HG02840 (cell line): ENCODE results near the gene PROCA1.

Source experiments
- ATAC-seq: cut with Tn5 transposase; IDR thresholded peaks from one replicate; pipeline ENCODE4 v1.9.1; 2021; ENCODE audit warnings: mild to moderate bottlenecking, moderate library complexity, moderate number of reproducible peaks; ENCODE audit not compliant: unreplicated experiment, low FRiP score

The PROCA1 gene

DNA sequence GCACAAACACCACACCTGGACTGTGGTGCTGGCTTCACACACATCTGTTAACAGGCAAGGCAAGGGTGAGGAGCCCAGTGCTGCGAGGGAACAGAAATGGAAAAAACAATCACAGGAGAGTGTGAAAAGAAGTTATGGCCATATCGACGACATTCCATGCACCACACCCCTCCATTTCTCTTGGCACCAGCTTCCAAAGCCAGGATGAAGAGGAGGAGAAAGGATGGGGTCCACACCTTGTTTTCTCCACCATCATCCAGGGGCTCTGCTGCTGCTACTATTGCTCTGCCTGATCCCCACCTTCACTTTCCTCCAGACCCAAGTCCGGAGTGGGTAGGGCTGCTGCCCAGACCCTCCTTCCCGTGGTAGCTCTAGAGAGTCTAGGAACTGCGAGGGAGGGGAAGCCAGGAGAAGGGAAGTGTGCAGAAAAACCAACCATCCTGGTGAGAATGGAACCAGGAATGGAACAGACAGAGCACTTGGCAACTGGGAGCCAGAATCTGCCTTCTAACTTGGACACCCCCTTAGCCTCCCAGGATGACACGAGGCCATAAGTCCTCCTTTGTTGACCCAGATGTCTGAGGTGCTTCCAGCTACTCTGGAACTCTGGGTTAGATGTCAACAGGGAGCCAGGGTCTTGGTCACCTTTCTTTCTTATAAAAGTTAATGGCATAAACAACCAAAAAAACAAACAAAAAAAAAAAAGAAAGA lies 1.2 kb upstream of the PROCA1 start:
- ATAC-seq: no peak

DNA sequence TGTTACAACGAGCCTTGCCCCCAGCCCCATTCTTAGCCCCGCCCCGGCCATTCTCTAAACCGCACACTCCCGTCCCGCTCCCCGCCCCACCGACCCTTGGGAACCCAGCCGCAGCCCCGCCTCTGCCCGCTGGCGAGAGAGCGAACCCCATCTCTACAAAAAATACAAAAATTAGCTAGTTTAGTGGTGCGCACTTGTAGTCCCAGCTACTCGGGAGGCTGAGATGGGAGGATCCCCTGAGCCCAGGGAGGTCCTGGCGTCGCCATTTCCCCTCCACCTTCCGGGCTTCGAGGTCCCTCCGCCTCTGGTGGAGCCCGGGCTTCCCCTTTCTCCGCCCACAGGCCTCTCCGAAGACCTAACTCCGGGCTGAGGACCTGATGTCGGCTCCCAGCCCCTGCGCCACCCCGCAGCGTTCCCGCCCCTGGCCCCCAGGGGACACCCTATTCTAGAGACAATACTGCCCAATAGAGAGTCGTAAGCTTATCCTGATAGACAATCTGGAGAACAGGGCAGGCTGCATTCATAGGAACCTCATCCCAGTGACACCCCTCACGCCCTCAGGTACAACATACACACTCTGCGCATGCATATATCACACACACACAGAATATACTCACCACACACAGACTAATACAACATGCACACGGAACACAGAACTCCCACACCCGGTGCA lies 480 bp upstream of the PROCA1 start:
- no peak for ATAC-seq

DNA sequence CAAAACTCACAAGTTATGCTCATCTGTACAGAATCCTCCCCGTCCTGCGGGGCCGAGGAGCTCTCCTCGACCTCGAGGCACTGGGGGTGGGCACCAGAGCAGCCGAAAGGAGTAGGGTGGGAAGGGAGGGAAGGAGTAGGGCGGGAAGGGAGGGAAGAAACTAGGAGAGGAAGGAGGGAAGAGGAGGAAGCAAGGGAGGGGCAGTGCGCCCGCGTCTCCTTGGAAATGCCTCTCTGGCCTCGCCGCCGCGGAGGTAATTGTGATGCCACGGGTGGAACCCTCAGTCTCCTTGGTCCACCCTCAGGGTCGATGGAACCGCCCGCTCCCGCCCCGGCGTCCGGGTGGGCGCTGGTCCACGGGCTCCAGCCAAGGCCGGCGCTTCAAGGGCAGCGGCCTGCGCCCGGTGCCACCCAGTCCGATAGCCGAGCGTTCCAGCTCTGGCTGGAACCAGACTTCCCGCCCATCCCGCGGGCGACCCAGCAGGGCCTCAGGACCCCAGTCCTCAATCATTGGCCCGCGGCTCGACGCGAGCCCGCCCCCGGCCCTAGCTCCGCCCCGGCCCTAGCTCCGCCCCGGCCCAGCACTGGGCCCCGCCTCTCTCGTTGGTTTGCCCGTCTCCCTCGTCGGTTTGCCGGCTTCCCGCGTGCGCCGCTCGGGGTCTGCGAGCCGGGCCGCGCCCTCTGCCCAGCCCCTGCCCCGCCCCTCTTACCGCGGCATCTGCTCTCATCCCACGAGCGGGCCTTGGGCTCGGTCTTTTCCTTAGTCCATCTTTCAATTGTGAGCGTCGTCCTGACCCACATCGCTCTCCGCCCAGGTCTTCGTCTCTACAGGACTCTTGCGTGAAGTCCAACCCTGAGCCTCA lies 596 bp downstream of the PROCA1 start:
- peak; percentile 69 for ATAC-seq

DNA sequence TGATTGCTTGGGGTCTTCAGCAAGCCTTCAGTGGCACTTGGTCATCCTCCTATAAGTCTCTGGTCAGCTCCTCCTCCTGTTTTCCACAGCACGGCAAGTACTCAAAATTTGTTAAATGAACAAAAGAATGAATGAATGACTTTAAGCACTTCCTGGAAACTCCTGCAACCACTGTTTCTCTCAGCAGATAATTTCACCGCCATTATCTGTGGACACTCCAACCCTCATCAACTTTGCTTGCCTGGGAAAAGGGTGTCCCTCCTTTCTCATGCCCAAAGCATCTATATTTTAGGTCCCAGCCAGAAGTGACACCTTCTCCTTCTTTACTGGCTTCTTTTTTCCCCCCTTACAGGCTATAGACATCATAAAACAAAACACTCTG lies 4.4 kb downstream of the PROCA1 start:
- ATAC-seq: no peak

DNA sequence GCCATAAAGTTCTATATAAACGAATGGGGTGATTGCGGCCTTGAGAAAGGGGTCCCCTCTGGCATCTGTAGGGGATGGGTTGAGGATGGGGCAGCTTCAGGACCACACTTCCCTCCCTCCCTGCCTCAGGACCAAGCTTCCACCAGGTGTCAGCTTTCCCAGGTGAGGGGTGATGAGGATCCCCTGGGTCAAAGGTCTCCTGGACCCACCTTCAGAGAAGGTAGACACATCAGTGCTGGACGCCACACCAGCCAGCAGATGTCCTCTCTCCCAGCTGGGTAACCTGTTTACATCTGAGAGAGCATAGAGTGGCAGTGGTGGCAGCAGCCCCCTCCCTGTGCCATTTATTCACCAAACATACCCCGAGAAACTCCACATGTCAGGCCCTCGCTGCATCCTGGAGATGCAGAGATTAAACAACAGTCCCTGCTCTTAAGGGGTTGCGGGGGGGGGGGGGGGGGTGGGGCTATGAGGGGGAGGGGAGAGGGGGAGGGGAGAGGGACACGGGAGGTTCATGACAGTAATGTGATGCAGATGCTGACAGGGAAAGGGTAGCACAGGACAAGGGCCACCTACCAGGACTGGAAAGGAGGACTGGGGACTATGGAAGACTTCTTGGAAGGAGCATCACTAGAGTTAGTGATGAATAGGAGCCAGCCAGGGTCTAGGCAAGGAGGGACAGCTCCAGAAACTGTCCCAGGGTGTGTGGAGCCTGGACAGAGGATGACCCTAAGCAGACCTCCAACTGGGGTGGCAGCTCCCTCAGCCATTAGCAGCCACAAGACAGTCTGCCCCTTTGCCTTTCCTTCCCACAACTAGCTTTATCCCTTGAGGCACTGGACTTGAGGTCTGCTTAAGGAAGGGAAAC lies 5.0 kb downstream of the PROCA1 start:
- ATAC-seq: no peak

DNA sequence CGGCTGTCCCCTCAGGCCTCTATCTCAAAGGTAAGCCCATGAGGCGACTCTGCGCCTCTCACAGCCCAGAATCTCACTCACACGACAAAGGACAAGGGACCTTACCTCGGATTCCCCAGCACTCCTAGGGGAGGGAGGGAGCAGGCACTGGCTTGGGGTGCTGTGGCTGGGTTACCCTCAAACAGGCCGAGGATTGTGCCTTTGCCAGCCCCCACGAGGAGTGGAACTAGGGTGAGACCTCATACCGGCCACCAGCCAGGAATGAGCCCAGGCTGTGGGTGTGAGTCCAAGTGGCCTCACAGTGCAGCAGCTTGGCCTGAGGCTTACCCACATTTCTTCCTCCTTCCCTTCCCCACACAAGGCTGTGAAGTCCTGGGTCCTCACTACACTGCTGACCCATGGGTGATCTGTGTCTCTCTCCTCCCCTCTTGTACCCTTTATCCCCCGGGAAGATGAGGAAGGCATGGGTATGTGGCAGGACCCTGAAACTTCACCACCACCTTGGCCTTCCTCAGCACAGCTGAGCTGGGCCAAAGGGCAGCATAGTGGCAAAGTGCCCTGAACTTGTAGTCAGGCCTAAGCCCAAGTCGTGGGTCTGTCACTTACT lies 5.9 kb downstream of the PROCA1 start:
- no peak for ATAC-seq

DNA sequence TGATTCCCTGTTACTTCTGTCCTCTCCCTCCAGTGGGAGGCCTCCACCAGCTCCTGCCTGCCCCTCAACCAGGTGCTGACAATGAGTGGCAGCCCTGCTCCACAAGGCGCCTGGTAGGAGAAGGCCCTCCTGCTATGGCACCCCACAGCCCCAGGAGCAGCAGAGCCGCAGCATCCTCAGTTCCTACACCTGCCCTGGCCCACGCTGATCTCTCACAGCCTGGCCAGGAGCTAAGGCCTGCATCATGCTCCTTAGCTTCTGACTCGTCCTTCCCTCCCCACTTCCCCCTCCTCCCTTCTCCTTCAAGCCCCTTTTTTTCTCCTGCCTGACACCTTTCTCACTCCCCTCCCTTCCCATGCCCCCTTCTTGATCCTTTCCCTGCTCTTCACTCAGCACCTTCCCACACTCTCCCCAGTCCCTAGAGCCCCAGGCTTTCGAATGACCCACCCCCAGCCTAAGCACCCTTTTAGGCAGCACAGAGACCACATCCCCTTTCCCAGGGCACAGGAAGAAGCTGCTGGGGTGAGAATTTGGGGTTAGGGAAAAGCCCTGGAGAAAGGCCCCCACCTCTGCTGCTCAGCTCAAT lies 6.5 kb downstream of the PROCA1 start:
- ATAC-seq: no peak

DNA sequence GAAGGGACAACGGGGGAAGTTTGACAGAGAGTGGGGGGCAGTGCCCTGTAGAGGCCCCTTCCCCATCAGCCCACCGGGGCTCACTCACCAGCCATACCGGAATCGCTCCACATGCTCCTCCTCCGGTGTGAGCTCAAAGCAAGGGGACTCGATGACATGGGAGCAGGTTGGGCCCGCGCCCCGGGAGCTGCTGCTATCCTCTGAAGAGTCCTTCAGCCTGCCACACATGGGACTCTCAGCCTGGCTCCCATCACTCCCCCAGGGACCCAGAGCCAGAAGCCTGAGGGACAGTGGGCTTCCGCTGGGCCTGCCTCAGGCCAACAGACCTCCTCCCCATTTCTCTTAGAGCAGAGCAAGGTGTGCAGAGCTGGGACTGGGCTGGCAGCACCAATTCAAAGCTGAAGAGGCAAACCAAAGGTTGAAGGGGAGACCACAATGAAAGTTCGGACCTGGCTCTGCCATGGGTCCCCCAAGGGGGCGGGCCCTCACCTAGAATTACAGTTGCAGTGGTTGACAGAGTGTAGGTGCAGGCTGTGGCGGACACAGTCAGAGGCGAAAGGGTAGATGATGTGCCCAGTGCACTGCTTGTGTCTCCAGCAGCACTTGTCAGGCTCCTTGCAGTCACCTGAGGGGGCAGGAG lies 7.3 kb downstream of the PROCA1 start:
- no peak for ATAC-seq

DNA sequence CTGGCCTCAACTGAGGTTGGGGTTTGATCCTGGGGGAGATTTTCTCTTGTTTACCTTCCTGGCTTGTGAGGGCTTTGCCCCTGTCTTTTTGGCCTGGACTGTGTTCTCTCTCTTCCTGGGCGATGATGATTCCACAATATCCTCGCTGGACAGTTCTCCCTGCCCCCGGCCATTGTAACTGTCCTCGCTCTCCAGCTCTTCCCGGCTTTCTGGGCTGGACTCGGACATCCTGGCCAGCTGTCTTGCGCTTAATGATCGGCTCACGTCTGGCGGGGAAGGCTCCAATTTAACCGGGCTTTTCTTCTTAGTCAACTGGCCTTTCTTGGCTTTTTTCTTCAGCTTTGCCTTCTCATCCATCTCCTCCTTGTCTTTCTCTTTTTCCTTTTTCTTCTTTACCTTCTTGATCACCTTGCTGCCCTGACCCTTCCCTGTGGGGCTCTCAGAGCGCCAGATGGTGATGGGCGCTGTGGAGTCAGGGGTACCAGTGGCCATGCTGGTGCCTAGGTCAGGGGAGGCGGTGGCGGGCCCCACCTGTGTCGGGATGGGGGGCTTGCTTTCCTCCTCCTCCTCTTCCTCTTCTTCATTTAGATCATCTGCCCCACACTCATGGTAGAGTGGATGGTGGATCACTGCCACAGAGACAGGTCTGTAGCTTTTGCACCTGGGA lies 8.0 kb downstream of the PROCA1 start:
- no peak for ATAC-seq

DNA sequence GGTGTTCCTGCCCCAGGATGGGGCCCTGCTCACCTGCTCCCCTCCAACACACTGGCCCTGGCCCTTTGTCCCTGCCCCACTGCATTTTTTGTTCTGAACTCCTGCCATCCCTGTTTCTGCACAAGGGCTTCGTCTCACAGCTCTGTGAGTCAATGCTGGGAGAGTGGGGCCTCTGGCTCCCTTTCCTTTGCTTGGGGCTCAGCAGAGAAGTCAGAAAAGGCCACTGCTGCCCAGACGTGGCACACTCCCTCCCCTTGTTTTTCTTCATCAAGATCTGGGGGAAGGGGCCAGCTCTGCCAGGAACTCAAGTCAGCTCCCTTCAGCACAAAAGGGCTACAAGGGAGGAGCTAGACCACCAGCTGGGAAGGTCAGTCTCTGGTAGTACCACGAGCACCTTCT lies 8.9 kb downstream of the PROCA1 start:
- ATAC-seq: no peak

DNA sequence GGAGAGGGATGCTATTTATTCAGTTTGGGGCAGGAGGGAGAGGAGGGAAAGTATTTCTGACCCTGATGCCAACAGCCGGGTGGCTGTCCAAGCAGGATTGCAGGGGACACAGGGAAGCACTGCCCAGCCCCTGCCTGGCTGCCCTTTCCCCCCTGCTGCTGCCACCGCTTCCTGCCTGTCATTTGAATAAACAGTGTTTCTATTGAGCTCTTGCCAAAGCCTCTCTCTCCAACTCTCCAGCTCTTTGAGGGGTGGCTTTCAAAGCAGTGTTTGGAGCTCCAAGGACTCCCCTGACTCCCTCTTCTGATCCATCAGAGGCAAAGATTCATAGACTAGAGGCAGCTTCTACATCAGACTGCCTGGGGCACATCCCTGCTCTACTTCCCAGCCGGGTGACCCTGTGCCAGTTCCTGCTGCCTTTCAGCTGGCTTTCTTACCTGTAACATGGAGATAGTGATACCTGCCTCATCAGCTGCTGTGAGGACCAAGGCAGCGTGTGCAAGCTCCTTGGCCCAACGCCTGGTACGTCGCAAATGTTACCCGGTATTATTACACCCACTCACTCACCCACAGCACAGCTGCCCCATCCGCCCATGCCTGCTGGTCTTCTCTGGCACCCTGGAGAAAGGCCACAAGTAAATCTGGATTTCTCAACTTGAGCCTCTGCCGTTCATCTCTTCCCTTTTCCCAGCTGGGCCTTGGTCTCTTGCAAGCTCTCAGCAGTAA lies 9.5 kb downstream of the PROCA1 start:
- no peak for ATAC-seq

DNA sequence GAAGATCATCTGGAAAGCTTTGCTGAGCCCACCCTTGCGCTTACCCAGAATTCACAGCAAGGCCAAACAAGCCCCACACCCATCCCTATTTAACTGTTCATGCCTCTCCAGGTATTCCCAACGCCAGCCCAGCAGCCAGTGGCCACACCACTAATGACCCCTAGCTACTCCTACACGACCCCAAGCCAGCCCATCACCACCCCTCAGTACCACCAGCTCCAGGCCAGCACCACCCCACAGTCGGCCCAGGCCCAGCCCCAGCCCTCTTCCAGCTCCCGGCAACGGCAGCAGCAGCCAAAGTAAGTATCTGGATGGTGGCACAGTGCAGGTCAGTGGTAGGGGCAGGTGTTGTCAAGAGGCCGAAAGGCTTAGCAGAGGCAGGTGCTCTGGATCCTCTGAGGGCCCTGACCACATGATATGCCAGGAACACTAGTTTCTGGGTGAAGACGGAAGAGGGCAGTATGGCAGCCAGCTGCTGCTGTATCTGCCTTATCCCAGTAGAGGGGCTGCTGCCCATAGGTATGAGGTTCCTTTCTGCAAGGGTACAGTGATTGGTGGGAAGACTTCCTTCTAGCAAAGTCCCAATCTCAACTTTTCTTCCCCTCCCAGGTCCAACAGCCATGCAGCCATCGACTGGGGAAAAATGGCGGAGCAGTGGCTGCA lies 10.7 kb downstream of the PROCA1 start:
- ATAC-seq: no peak

DNA sequence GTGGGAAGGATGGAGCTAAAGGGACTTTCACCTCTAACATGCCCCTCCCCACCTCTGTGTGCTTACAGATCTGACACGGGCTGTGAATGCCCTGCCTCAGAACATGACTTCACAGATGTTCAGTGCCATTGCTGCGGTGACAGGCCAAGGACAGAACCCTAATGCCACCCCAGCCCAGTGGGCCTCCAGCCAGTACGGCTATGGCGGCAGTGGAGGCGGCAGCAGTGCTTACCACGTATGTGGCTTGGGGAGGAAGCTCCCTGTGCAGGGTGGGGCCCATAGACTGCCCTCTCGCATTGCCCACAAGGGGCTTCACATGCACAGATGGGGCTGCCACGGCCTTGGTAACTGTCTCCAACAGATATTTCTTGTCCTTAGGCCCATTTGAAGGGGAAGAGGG lies 11.4 kb downstream of the PROCA1 start:
- no peak for ATAC-seq

DNA sequence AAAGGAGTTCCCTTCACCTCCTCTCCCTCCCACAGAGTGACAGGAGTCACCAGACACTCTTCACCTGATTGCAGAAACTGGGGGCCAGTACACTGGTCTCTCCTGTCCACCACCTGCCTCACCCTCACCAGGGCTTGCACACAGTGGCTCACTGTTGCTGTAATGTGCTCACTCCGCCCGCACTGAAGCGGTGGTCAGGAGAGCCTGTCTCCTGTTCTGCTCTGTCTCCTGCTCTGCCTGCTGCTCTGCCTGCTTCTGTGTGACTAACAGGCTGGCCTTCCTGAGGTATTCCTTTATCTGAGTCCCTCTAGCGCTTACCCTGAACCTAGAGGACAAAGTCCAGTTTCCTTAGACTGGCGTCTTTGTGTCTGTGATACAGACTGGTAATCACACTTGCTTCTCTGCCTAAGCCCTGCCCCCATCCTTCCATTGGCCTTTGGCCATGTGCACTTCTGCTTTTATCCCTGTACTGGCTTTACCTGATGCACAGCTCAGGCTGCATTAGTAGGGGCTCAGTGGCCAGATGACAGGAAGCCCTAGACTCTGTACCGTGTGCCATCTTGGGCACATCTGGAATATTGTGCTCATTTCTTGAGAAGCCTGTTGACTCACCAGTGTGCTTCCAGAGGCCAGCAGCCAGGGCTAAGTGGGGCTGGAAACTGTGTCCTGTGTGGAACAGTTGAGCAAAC lies 13.3 kb downstream of the PROCA1 start:
- ATAC-seq: no peak

DNA sequence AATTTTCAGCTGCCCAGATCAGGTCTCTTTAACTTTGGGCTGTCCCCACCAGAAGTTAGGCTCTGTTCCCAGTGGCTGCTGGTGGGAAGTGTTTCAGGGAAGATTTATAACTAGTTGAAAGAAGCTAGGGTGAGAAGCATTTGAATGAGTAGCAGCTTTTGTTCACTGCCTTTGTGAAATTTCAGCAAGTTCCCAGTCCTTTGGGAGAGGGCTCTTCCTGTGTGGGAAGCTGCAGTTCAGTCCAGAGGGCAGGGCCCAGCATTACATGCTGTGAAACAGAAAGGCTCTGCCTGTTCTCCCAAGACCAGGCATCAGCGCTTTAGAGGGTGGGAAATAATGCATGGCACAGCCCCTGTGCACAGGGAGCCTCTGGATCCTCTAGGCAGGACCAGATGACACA lies 17.8 kb downstream of the PROCA1 start:
- no peak for ATAC-seq

DNA sequence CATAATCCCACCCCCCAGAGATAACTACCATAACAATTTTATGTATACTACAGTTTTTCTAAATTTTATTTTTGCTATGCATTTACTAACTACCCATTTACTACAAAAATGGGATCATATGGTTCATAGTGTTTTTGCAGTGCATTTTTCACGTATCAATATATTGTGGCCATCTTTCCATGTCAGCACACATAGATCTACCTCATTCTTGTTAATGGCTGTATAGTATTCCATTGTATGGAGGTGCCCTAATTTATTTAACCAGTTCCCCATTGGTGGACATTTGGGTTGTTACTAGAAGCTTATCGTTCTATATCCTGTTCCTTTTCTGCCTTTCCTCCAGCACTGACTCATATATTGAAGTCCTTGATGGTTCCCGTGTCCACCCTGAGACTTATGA lies 22.7 kb downstream of the PROCA1 start:
- no peak for ATAC-seq

DNA sequence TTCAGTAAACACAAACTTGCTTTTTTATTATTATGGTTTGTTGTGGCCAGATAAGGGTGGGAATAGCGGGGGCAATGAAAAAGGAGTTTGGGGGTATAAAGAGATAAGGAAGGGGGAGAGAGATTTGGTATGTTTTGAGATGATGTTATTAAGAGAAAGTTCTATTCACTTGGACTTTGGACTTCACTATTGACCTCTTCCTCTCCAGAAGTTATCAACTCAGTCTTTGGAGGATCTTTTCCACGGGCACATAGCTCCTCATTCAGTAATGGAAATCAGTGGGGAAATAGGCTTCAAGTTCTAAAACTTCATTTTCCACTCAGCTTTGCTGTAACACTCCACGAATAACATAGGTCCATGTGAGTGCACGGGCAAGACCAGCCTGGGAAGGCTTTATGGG lies 23.2 kb downstream of the PROCA1 start:
- ATAC-seq: no peak
